Colonic mucosa (tissue), 4 donors: ENCODE data around the gene LRP1B. TPM values are rescaled to one million over a fixed set of nuclear protein-coding genes. Genes with fewer than 3 reads are reported as not detected.

Source experiments
- DNase-seq: peaks from one replicate; pipeline ENCODE4 v3.0.0-alpha.2; 2020
- H3K27ac ChIP-seq: fragments of 200-600 bp; one replicate; pipeline ENCODE4 v1.8.0; 2021
- H3K27me3 ChIP-seq: fragments of 200-600 bp; one replicate; pipeline ENCODE4 v1.8.0; 2021
- H3K36me3 ChIP-seq: fragments of 200-600 bp; one replicate; pipeline ENCODE4 v1.8.0; 2021
- H3K4me1 ChIP-seq: fragments of 200-600 bp; one replicate; pipeline ENCODE4 v1.8.0; 2021; ENCODE audit warnings: mild to moderate bottlenecking
- H3K4me3 ChIP-seq: fragments of 200-600 bp; one replicate; pipeline ENCODE4 v1.8.0; 2021
- H3K9ac ChIP-seq, 2 donors: one replicate each; pipeline ENCODE4 v1.7.0; 2013; ENCODE audit warnings: control low read depth in 2 of 2, low read depth in 2 of 2, low read length in 2 of 2
- H3K9me3 ChIP-seq: fragments of 200-600 bp; one replicate; pipeline ENCODE4 v1.8.0; 2021
- intact Hi-C: fragments of 100-400 bp; cut with DNase I; formaldehyde crosslinking; loops from one replicate; pipeline ENCODE4 v1.14.1; 2022
- total RNA-seq, 2 donors: library from RNA; stranded (reverse); fragmentation: NEBNext Ultra II Directional in 1 of 2; extraction: Animal tissue kit (Norgen Biotek cat#: 25700) in 1 of 2; gene quantifications; one replicate each; pipeline ENCODE4 v1.2.1, GENCODE V29; 2021
- TF ChIP-seq, protein P1 (sequence below): fragments of 200-600 bp; IDR thresholded peaks from one replicate; pipeline ENCODE4 v1.8.0; 2022; ENCODE audit warnings: antibody characterized with exemption, mild to moderate bottlenecking
- donor health status: healthy.
- donor health status: DM: no; HTN: no; CAD: no.
- donor health status: DM: no; HTN: no; CAD: no.

The LRP1B gene
- total RNA-seq, 2 donors from 2014 or later = 0.10 to 0.19 TPM

DNA sequence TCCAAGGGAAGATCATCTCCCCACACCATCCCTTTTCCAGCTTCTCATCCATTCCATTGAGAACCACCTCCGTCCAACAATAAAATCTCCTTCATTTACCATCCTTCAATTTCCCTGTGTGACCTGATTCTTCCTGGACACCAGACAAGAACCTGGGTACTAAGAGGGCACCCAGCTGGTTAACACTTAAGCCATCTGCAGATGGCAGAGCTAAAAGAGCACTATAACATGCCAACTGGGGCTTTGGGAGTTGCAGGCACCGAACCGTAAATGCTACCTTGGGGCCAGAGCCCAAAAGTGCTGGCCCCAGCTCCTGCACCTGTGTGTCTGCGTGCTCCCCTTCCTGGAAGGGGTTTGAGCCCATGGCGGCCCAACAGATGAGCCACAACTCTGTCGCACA lies 655.0 kb downstream of the LRP1B start:
- Histone ChIP-seq H3K4me3 (no peak overlapping the region), H3K27me3 (no peaks in the 10 kb centered on the region), H3K9ac (no peak overlapping the region), H3K4me1 (no peaks in the 10 kb centered on the region), H3K9me3 (no peaks in the 10 kb centered on the region), H3K27ac (no peak overlapping the region), H3K36me3 (no peaks in the 10 kb centered on the region)
- TF ChIP-seq, protein P1, sequence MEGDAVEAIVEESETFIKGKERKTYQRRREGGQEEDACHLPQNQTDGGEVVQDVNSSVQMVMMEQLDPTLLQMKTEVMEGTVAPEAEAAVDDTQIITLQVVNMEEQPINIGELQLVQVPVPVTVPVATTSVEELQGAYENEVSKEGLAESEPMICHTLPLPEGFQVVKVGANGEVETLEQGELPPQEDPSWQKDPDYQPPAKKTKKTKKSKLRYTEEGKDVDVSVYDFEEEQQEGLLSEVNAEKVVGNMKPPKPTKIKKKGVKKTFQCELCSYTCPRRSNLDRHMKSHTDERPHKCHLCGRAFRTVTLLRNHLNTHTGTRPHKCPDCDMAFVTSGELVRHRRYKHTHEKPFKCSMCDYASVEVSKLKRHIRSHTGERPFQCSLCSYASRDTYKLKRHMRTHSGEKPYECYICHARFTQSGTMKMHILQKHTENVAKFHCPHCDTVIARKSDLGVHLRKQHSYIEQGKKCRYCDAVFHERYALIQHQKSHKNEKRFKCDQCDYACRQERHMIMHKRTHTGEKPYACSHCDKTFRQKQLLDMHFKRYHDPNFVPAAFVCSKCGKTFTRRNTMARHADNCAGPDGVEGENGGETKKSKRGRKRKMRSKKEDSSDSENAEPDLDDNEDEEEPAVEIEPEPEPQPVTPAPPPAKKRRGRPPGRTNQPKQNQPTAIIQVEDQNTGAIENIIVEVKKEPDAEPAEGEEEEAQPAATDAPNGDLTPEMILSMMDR = no peak
- DNase-seq = no peak
- intact Hi-C loops = no loop called here

DNA sequence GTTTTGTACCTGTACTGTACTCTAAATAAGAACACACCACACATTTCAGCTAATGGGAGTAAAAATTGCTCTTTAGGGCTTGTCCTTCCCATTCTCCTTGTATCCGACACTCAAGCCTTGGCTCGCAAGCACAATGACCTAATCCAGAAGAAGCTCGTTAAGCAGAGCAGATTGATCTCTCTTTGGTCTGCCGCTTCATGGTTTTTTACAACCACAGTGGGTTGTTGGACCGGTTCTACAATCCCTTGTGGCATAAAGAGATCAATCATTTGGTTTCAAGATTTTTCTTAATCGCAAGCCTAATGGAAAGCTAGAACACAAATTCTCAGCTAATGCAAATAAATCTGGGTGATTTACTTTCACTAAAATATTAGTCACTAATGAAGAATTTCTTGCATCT lies 662.1 kb downstream of the LRP1B start:
- Histone ChIP-seq H3K4me1 (no peaks in the 10 kb centered on the region), H3K27me3 (no peaks in the 10 kb centered on the region), H3K9ac (no peak overlapping the region), H3K27ac (no peak overlapping the region), H3K36me3 (no peaks in the 10 kb centered on the region), H3K9me3 (no peaks in the 10 kb centered on the region), H3K4me3 (no peak overlapping the region)
- TF ChIP-seq, protein P1 = no peak
- no peak for DNase-seq
- intact Hi-C loops = no loop called here

DNA sequence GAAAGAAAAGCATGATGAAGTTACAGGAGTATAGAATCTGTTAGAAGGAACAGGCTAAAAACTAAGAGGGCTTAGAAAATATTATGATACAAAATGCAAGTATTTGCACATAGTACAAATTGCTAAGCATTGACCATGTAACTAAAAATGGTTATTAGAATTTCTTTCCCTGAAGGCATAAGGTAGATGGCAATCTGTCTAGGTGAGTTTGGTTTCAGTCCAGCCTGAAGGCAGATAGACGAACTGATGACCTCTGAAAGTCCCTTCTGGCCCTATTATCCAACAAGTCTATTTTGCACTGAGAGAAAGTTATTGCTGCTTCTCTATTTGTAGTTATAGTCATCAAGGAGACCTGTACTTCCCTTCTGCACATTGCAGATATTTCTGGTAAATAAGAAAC lies 663.5 kb downstream of the LRP1B start:
- no peak overlapping the region for H3K4me3 ChIP-seq
- H3K27me3 ChIP-seq = no peaks in the 10 kb centered on the region
- no peak overlapping the region for H3K9ac ChIP-seq
- H3K27ac ChIP-seq = no peak overlapping the region
- no peak for DNase-seq
- intact Hi-C loops = no loop called here
- no peaks in the 10 kb centered on the region for H3K4me1 ChIP-seq
- TF ChIP-seq, protein P1 = no peak
- no peaks in the 10 kb centered on the region for H3K9me3 ChIP-seq
- no peaks in the 10 kb centered on the region for H3K36me3 ChIP-seq

DNA sequence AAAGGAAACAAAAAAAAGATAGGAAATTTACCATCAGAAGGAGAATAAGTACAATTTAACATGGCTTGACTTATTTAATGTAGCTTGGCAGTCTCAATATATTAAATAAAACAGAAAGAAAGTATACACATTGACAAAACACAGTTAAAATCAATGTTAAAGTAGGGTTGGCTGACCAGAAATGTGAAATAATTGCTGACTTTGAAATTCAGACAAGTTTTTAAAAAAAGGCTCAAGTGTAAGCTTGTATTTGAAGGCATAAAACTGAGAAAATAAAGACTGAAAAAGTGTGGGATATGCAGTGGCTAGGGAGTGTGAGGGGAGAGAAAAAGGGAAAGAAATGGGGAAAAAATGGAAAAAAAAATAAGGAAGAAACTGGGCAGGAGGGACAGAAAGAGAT lies 665.8 kb downstream of the LRP1B start:
- Histone ChIP-seq H3K4me3 (no peak overlapping the region), H3K9me3 (no peaks in the 10 kb centered on the region), H3K9ac (no peak overlapping the region), H3K27ac (no peak overlapping the region), H3K36me3 (no peaks in the 10 kb centered on the region), H3K27me3 (no peaks in the 10 kb centered on the region), H3K4me1 (no peaks in the 10 kb centered on the region)
- DNase-seq = no peak
- TF ChIP-seq, protein P1 = no peak
- intact Hi-C loops = no loop called here

DNA sequence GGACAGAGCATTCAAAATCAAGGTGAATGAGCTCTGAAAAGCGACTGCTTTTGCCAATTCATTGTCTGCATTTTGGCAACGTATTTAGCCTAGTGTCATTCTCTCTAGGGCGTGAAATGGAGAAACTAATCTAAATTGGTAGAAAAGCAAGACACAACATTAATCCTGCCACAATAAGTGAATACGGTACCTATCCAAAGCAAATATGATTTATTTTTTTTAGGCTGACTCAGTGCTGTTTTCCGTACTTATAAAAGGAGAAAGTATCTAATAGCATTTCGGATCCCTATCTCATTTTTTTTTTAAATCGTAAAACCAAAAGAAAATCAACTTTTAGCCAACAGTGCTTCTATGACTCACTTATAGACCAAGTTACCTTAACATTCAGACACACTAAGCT lies 672.5 kb downstream of the LRP1B start:
- no peak for DNase-seq
- Histone ChIP-seq H3K9ac (no peak overlapping the region), H3K4me1 (no peaks in the 10 kb centered on the region), H3K4me3 (no peak overlapping the region), H3K36me3 (no peaks in the 10 kb centered on the region), H3K27ac (no peak overlapping the region), H3K9me3 (no peaks in the 10 kb centered on the region), H3K27me3 (no peaks in the 10 kb centered on the region)
- intact Hi-C loops = no loop called here
- TF ChIP-seq, protein P1 = no peak

DNA sequence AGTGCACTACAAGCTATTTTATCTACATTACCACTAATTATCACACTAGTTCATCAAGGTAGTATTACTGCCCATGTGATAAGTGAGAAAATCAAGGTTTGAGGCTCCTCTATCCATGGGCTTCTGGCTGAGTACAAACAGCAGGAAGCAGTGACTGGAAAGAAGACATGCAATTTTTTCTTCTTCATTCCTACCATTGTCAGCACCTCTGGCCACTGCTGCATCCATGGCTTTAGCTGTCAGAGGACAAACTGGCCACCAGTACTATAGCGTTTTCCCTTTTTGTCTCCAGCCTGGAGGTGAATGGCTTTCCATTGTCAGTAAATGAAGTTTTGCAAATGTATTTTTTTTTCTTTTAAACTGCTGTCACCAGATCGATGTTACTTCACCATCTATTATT lies 674.9 kb downstream of the LRP1B start:
- Histone ChIP-seq H3K27me3 (no peaks in the 10 kb centered on the region), H3K36me3 (no peaks in the 10 kb centered on the region), H3K27ac (no peak overlapping the region), H3K4me3 (no peak overlapping the region), H3K9me3 (no peaks in the 10 kb centered on the region), H3K9ac (no peak overlapping the region), H3K4me1 (no peaks in the 10 kb centered on the region)
- no peak for DNase-seq
- intact Hi-C loops = no loop called here
- TF ChIP-seq, protein P1 = no peak
